HG03064 (cell line): Measurements from ENCODE around the gene DHRS1.

Source experiments
- ATAC-seq: cut with Tn5 transposase; IDR thresholded peaks from one replicate; pipeline ENCODE4 v1.9.1; 2021; ENCODE audit warnings: low read depth; ENCODE audit not compliant: unreplicated experiment

The DHRS1 gene

GRCh38 chr14:24310646-24311604 is 11.3 kb upstream of the DHRS1 start, which contains the start of gene LTB4R:
Gene LTB4R (plus strand): TSS chr14:24311502. CDS start chr14:24315652, 4,150 bp downstream.
- peak; percentile 62 for ATAC-seq

GRCh38 chr14:24310265-24310645 is 10.7 kb upstream of the DHRS1 start:
- ATAC-seq: no peak

GRCh38 chr14:24309538-24310264 is 10.1 kb upstream of the DHRS1 start, which contains the start of gene LTB4R2:
Gene LTB4R2 (plus strand): TSS chr14:24310140. CDS start chr14:24310665, 525 bp downstream.
- no peak for ATAC-seq

- no peak for ATAC-seq
Observed at GRCh38 chr14:24308342-24309124, 9.0 kb upstream of the DHRS1 start.

GRCh38 chr14:24307575-24308341 is 8.2 kb upstream of the DHRS1 start, which contains the start of gene CIDEB:
Gene CIDEB (minus strand): TSS chr14:24307977. CDS start chr14:24307858, 119 bp downstream.
- no peak for ATAC-seq

- no peak for ATAC-seq
Observed at GRCh38 chr14:24307156-24307574, 7.6 kb upstream of the DHRS1 start.

- no peak for ATAC-seq
Observed at GRCh38 chr14:24304019-24304387, 4.4 kb upstream of the DHRS1 start.

- no peak for ATAC-seq
Observed at GRCh38 chr14:24300326-24300980, 873 bp upstream of the DHRS1 start.

GRCh38 chr14:24298892-24299254 is 707 bp downstream of the DHRS1 start:
- ATAC-seq: no peak

- ATAC-seq: no peak
Observed at GRCh38 chr14:24297190-24297964, 2.2 kb downstream of the DHRS1 start.

- ATAC-seq: no peak
Observed at GRCh38 chr14:24296341-24297157, 3.0 kb downstream of the DHRS1 start.

GRCh38 chr14:24293525-24293924 is 6.1 kb downstream of the DHRS1 start:
- no peak for ATAC-seq

GRCh38 chr14:24292118-24292807 is 7.3 kb downstream of the DHRS1 start:
- no peak for ATAC-seq

GRCh38 chr14:24291446-24292117 is 8.0 kb downstream of the DHRS1 start:
- no peak for ATAC-seq

- ATAC-seq: no peak
Observed at GRCh38 chr14:24290746-24291145, 8.8 kb downstream of the DHRS1 start.

GRCh38 chr14:24289649-24290280 is 9.8 kb downstream of the DHRS1 start:
- no peak for ATAC-seq
